M059J (cell line): ENCODE data around the gene DISC1. TPM values are rescaled to one million over a fixed set of nuclear protein-coding genes. Genes with fewer than 3 reads are reported as not detected.

Experiments
- DNase-seq: peaks from one replicate; pipeline ENCODE4 v3.0.0-alpha.2; 2012; ENCODE audit warnings: low read depth
- total RNA-seq: library from RNA; depleted of rRNA; stranded (reverse); fragments of >200 nt; shearing (Covaris generic); gene quantifications from 2 replicates; pipeline ENCODE4 v1.2.3, GENCODE V29; 2014

DISC1 gene
- total RNA-seq, 1 experiment from 2014 or later = 5.8 TPM

DNA sequence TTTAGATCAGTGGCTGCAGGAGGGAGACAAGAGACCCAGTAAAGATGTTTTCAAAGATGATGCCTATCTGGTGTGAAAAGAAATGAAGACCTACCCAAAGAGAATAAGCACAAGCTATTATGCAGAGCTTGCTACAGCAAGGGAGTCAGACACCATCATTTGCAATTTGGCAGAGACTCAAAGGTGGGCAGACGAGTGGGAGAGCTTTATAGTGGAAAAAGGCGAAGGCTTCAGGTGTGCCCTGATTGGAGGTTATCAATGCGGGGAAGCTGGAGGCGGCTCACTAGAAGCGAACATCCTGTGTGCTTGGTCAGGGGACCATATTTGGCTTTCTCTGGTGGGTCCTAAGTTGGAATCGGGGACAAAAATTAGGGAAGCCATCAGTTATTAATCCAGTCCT, 183.8 kb downstream of the DISC1 start:
- no peak for DNase-seq

DNA sequence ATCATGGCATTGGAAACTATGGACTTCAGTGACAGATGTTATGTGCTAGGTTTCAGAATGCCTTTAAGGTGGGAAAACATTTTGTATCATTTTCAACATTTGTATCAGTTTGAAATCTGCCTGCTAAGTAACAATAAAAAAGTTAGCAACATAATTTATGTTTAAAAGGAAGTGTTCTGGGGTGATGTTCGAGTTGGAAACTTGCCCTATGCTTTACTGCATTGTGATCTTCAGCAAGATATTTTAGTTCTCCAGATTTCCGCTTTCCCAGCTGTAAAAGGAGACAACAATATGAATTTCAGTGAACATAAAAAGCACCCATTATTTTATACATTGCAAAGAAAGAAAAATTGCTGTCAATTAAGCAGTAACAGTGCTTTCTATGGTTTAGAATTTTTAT, 187.4 kb downstream of the DISC1 start:
- DNase-seq = no peak

DNA sequence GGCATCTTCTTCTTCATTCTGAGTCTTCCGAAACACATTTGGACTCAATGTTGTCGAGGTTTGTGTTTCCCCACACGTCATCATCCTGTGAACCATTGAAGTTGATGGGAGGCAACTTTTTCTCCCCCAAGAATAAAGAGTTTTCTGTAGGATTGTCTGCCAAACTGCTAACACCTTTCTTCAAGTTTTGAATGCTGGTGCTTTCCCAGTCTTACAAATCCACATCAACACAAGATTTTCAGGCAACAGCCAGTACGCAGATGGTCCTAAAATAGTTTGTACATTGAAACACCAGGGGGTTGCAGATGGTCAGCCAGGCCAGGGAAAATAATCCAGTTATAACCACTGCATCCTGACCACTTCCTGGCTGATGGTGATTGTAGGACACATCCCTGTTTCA, 187.9 kb downstream of the DISC1 start:
- no peak for DNase-seq

DNA sequence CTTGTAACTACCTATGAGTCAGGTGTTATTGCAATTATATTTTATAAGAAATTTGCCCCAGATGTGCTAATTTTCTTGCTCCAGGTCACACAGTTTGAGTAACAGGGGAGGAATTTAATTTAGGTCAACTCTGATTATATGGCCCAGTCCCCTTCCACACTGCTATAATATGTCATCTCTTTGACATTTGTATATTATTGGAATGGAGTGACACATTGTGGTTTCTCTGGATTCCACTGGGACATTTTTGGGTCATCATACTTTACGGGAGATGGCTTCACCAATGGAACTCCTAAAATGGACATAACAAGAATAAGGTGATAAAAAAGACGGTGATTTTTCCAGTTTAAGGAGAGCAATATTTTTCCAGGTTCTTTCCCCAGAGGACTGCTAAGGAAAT, 191.2 kb downstream of the DISC1 start:
- DNase-seq = peak; percentile 75

DNA sequence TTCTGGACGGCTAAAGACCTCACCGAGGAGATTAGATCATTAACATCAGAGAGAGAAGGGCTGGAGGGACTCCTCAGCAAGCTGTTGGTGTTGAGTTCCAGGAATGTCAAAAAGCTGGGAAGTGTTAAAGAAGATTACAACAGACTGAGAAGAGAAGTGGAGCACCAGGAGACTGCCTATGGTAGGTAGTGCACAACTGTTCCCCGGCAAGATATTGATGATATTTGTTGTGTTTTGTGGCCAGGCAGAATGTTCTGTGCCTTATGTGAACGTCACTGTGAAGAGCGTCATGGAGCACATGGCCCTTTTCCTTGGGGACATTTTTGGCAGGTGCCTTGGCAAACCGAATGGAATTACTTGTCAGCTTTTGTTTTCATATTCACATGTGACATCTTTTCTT, 191.7 kb downstream of the DISC1 start:
- no peak for DNase-seq

DNA sequence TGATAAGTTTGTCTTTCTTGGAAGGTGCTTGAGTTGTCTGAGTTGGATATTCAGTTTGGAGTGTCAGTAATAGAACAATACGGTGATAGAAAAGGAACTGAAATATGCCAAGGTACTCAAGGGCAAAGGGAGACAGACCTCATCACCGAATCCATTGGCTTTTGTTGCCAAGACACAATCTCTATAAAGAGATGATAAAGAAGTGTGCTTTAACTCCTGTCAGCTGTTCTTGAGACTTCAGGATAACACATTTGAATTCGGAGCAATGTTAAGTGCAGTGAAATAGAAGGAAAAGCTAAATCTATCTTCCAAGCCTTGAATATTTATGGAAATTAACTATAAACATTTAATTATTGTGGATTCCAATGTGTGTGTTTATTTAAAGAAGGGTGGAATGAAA, 194.7 kb downstream of the DISC1 start:
- DNase-seq = no peak

DNA sequence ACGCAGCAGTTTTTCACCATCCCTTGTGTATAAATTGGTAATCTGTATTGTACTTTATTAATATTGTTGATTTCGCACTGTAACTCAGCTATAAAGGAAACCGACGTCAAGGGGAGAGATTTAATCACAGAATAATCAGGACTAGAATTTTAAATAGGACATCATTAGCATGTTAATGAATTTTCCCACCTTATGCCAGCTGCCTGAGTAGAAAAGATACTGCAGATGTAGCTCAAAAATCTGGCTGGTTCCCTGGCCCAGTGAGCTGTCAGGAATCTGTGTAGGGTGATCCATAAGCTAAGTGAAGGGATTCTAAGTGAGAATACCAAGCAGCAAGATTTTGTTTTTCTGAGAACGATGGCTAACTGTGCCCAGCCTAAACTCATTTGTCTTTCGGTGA, 195.5 kb downstream of the DISC1 start:
- DNase-seq = no peak

DNA sequence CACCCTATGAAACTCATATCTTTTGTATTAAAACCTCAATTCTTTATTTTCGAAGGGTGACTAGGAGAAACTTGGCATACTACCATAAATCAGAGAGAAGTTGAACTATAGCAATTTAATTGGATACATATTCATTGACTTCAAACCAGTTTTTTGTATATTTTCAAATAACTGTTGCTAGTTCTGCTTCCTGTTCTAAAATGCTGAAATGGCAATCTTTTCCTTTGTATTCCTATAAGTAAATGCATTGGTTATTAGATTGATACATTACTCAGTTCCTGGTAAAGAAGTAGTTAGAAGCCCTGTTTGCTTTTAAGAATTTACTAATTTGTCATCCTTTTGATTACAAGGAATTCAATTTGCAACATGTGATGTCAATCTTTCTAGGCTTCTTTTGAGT, 200.0 kb downstream of the DISC1 start:
- no peak for DNase-seq

DNA sequence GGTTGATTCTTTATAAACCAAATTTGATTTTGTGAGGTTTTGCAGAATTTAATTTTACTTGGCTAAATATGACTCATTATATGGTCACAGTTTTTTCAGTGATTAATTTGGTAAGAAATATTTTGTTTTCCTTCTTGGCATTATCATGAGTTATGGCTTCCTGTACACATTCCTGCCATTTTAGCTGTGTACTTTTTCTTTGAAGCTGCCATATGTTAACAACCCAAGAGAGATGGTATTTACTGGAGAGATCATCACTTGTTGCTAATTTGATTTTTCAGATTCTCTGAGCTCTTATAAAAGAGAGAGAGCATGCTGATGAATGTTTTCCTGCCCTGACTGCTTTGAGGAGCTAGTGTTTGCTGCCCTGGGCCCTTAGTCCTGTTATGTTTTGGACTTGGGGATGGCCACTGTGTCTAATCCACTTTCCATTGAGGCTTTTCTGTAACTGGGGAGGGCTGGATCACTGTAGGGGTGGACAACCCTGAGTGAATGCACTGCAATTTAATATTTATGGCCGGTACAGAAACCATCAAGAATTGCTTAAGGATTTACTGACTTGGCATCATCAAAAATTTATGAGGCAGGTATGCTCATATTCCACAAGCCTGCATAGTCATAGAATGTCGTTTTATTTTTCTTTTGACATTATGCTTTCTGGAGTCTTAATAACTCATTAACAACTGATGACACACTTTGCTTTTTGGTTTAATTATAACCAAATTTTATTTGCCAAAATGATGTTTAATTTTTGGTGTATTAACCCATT, 200.9 kb downstream of the DISC1 start:
- peak; percentile 91 for DNase-seq

DNA sequence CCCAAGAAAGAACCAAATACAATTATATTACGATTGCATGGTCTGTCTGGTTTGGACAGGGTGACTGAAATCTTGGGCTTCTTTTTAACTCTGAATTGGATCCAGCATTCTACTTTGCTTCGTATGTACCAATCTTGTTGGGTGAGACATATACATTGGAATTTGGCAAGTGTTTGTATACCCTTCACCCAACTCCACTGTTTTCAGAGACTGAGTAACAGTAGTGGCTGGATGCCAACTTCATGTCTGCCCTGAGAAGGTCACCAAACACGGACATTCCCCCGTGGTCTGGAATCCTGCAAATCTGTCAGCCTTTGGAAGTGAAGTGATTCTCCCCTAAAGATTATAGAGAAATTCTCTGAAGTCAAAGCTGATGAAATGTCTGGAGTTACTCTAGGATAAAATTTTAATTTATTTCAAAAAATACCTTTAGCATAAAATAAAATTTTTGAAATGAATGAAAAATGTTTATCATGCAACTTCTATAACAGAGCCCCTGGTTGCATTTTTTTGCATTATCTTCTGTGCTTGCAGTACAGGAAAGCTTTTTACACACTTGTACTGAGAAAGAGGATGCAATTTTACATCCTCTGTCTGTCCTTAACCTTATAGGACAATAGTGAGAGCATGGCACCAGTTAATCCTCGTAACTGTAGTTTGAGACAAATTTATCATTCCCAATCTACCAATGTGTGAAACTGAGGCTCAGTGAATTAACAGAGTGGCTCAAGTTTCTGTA, 201.8 kb downstream of the DISC1 start:
- peak; percentile 95 for DNase-seq

DNA sequence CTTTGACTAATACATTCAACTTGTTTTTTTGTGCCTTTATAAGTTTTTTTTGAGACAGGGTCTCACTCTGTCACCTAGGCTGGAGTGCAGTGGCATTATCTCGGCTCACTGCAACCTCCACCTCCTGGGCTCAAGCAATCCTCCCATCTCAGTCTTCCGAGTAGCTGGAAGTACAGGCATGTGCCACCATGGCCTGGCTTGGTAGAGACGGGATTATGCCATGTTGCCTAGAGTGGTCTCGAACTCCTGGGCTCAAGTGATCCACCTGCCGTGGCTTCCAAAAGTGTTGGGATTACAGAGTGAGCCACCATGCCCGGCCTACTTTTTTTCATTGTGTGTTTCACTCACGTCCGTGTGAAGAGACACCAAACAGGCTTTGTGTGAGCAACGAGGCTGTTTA, 202.7 kb downstream of the DISC1 start:
- no peak for DNase-seq

DNA sequence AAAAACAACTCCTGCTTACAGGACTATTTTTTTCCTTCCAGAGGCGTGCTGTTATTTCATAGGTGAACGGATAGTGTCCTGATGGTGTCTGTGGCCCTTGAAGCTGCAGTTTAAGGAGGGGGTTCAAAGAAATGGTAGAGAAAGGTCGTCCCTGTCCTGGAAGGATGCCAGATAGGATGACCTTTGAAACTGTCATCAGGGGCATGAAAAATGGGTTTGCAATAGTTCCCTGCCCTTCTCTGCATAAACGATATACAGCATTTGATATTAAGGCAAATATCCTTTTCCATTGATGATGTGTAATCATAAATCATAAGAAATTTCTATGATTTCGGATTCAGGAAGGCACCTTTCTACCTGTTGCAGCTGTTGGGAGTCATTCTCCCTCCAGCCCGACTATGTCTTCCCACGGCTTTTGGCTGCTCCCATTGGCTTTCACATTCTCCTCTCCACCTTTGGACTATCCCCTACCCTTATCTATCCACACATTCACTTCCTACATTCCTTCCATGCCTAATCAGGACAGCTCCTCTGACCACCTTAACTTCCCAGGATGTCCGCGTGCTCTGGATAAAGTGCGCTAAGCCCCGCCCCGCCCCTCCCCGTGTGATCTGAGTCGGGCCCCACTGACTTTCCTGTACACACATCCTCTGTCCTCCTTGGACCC, 209.8 kb downstream of the DISC1 start:
- no peak for DNase-seq

DNA sequence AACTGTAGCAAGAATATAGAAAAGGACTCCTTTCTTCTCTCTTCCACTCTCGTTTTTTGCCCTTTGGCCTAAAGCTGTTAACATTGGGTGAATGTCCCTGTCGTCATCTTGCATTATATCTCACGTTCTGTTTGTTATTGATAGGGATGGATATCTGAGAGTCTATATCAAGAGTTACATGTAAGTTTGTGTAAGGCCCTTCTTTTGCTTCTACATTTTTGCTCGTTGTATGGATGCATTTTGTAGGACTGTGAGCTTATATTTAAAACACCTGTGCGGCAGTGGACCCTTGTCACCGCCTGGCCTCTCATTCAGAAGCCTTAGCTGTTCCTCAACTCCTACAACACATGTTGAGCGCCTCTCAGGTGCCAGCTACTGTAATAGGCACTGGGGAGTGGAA, 211.9 kb downstream of the DISC1 start:
- DNase-seq = no peak

DNA sequence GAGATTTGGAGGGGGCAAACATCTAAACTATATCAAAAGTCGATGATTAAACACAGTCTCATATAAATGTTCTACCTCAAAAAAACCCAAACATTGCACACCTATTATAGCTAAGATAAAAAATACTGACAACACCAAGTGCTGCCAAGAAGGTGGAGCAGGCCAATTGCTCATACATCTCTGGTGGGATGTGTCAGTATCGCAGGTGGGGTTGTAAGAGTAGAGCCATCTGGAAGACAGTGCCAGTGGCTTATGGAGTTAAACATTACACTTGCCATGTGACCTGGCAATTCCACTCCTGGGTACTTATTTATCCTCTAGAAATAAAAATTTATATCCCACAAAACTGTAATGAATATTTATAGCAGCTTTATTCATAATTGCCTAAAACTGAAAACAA, 213.4 kb downstream of the DISC1 start:
- no peak for DNase-seq

DNA sequence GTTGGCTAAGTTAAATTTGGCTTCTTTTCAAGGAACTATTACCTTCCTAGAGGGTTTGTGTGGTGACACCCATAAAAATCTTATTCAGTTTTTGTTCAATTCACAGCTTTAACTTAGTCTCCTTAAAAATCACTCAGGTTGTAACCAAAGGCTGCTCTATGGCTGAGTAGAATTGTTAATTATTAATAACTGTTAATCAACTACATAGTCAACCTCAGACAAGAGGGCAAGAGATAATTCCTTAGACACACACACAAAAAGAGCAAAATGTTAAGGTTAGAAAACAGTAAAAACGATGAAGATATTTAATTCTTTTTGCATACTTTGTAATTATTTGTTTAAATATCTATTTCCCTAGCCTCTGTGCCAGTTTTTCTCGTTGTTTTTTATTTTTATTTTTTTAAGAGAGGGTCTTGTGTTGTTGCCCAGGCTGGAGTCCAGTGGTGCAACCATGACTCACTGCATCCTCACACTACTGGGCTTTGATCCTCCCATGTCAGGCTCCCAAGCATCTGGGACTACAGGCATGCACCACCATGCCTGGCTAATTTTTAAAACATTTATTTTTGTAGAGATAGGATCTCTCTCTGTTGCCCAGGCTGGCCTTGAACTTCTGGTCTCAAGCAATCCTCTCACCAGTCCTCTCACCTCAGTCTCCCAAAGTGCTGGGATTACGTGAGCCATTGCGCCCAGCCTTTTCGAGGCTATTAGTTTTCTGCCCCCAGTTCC, 215.2 kb downstream of the DISC1 start:
- DNase-seq = peak; percentile 56

DNA sequence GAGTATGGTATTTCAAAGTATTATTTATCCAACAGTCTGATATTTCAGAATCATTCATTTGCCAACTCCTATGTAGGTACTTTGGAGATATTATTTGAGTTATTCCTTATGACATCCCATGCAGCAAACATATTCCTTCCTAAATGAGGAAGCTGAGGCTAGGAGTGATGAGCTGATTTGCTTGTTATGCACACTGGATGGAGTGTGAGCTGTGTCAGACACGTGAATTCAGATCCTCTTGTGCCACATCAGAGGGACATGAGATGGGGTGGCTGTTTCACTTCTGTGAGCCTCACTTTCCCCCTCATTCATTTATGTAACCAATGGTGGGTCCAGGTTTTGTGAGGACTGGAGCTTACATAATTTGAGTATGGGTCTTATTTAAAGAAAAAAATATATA, 215.9 kb downstream of the DISC1 start:
- DNase-seq = no peak

DNA sequence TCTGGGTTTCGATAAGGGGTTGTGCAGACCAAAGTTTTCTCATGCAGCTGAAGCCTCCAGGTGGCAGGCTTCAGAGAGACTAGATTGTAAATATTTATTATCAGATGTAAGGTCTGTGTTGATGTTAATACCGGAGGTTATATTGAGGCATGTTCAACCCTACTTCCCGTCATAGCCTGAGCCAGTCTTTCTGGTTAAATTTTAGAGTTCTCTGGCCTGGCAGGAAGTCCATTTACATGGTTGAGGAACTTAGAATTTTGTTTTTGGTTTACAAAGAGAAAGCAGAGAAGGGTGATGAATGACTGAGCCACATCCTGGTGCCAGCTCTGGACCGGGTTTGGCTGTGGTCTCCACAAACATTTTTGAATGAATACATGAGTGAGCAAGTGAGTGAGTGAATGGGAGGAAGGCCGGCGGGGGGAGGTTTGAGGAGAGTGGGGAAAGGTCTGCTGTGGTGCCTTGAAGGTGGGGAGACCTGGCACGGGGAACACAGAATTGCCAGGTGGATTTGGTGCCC, 218.5 kb downstream of the DISC1 start:
- DNase-seq = peak; percentile 77

DNA sequence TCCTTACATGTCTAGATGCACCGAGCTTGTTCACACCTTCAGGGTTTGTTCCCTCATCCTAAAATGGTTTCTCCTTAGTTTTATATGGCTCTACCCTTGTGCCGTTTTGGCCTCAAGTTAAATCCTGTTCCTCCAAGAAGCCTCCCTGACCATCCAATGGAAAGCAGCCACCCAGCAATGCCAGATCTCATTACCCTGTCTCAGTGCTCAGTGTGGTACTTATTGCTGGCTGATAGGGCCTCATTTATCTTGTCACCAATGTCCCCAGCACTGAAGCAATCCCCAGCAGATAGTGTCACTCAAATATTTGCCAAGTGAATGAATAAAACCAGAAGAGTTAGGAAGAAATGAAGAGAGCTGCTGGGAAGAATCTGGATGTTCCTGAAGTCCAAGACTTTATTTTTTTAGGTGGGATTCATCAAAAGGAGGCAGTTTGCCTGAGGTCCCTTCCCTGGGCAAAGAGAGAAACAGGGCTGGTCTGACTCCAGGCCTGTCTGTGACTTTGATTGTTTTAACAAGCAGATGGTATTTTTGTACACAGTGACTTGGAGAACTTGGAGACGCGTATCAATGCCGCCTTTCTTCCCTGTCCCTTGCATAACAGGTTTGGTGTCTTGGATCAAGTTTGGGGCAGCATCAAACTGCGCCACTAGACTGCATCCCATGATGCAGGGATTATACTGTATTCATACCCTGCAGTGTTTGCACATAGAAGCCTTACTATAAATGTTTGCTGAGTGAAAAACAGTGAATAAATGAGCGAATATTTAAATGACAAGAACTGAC, 221.2 kb downstream of the DISC1 start:
- no peak for DNase-seq

DNA sequence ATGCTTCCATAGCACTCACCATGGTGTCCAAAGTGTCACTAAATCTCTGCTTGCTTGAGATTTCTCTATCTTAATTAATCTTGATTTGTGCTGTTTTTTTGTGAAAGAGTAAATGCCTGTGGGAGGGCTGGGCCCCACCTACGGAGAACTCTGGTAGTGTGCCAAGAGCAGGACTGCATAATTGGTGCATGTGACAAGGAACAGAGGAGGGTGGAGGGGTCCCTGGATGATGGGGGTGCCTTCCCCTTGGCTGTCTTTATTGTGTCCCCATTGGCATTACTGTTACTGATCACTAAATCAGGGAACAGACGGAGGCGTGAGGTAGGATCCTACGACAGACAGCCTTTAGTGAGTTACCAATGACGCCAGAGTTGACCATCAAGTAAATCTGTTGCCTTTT, 223.4 kb downstream of the DISC1 start:
- no peak for DNase-seq

DNA sequence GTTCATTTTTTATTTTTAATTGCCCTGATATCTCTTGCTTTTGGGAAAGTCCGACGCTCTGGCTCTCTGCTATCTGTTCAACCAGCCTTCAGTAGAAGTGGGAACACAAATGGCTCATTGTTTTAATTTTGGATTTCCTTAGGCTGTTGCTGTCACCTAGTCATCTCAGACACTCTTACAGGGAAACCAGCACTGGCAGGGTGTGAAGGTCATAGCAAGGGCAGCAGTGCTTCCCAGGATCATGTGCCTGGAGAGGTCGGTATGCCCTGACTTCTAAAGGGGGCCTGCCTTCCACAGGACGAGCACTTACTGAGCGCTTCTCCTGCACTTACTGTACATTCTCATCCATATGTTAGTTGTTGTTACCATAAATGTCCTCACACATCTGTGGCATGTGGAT, 224.2 kb downstream of the DISC1 start:
- no peak for DNase-seq

DNA sequence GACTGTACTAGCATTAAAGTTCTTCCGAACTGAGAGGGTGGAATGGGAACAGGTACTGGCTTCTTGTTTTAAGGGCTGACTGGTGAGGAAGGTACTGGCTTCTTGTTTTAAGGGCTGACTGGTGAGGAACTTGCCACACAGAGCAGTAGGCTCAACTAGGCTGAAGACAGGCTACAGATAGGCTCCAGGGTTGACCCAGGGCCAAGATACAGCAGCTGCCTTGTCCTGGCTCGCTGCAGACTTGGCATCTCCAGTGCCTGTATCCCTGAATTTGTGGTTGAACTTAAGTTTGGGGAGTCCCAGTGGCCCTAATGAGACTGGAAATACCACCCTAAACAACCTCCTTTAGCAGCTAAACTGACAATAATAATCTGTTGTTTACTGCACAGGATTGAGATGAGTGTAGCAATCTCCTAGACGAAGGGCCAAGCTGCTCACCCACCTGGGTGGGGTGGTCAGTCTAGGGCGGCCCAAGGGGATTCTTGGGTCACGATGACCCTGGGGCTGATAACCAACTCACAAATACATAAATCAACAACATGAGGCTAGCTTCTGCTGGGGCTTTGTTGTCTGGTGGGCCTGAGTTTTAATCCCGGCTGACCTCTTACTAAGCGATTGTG, 227.1 kb downstream of the DISC1 start:
- DNase-seq = no peak
